GF-D8 (cell line): ENCODE results near the gene RASSF8.
"Not testable (repeated sequence)": the region's sequence is repeated elsewhere in the genome, so short reads cannot be mapped to it uniquely, and the experiment has no call there.

Source experiments
- DNase-seq: peaks from one replicate; lab custom pipeline; 2025; lab: John Stamatoyannopoulos, UW

RASSF8 gene

GRCh38 chr12:26030371-26030770 lies 71.9 kb downstream of the RASSF8 start:
- no peak for DNase-seq

- DNase-seq: no peak
Observed at GRCh38 chr12:26031318-26031717, 72.8 kb downstream of the RASSF8 start.

GRCh38 chr12:26031827-26032226 lies 73.3 kb downstream of the RASSF8 start:
- no peak for DNase-seq

DNA sequence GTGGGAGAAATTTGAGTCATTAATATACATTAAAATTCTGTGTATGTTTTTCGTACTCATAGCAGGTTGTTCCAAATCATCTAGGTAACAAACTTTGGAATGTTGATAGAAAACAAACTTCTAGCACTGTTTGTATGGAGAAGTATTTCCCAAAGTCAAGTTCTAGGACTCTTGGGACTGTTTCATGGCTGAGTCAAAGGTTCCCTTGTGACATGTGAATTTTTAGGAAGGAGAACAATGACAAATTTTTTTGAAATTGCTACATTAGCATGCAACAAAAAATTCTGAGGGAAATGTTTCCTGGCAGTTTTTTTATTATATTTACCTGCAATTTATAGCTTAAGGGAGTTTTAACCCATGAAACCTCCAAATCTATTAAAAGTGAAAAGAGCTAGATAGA lies 73.8 kb downstream of the RASSF8 start:
- DNase-seq: no peak

DNA sequence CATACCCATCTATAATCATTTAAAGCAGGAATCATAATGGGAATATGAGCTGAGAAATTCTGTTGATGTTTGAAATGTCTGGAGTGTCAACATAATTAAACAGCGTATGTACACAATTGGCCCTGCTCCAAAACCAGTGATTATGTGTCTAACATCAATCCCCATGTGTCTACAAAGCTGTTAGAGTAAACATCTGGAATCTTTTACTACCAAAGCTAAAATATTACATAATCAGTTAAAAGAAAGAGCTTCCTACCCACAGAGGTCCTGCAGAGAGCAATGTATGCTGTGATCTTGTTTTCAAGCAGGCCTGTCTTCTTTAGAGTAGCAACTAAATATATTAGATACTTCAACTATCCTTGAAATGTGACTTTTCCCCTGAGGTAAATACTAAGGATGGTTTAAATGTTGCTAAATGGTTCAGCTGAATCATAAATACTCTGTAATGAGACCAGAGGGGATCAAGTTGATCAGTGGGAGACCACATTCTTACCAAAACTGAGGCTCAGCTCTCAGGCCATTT lies 74.3 kb downstream of the RASSF8 start:
- no peak for DNase-seq

GRCh38 chr12:26034371-26035142 lies 76.1 kb downstream of the RASSF8 start:
- no peak for DNase-seq

DNA sequence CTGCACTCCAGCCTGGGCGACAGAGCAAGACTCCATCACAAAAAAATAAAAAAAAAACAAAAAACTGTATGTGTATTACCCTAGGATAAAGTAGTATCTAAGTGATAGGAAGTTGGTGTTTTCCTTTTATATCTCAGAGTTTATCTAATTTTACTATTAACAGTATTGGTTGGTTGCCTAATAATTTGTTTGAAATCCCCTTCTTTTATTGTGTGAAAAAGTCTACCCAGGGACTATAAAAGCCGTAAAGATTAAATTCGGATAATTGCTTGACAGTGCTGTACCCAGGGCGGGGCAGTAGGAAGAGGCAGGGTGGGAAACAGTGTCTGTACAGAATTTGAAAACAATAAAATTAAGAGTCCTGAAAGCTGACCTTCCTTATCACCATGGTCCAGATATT lies 78.4 kb downstream of the RASSF8 start:
- no peak for DNase-seq

GRCh38 chr12:26037615-26038220 lies 79.2 kb downstream of the RASSF8 start:
- no peak for DNase-seq

DNA sequence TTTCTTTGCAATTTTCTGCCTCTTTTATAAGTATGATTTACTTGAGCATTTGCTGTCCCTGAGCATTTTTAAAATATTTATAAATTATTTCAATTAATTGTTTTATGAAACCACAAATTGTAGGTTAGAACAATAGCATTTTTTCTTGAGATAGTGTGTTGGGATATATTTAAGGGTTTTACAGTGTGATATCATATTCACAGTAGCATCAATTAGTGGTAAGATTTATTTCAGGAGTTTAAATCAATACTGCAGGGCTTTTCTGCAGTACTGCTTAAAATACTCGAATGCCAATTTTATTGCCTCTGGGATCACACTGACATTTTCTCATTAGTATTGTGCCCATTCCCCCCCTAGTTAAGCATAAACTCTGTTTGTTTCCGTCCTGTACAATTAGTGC lies 84.2 kb downstream of the RASSF8 start:
- no peak for DNase-seq

DNA sequence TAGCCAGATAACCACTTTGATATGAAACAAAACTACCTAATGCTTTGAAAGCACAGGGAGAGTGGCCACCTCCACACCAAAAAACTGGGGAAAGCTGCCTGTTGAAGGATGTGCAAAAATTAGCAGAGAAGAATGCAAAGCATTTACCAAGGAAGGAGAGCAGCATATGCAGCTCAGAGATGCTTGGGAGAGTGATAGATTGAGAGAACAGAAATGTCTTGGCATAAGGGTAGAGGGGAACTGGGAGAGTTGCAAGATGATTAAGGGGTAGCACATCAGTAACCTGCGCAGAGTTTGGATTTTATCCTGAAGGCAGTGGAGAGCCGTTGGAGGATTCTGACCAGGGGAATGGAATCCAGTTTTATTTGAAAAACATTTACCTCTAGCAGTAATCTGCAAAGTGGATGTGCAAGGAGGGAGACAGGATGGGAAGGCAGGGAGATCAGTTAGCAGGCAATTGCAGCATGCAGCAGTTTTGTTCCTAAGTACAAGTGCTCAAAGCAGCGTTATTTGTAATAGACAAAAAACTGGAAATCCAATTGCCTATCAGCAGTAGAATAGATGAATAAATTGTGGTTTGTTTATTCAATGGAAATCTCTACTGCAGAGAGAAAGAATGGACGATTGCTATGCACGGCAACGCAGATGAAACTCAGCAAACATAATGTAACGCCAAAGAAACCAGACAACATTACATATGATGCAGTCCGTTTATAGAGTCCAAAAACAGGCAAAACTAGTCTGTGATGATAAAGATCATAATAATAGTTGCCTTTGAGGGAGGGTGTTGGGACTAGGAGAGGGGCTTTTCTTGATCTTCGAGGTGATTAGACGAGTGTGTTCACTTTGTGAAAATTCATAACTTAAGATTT lies 84.9 kb downstream of the RASSF8 start:
- DNase-seq: no peak

- no peak for DNase-seq
Observed at GRCh38 chr12:26044007-26044394, 85.5 kb downstream of the RASSF8 start.

DNA sequence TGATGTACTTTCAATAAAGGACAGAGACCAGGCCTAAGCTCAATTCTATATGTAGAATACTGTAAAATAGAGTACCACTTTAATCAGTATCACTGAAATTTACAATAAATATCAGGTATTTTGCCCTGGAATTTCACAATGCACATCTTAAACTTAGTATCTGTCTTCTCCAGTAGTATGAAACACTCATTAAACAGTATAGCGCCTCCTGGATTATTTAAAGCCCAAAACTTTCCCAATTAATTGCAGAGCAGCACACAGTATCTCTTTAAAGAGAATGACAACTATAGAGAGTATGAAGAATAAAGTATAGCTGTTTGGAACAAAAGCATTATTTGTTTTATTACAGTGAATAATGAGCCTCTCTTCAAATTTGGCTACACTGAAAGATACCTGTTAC lies 86.1 kb downstream of the RASSF8 start:
- no peak for DNase-seq

DNA sequence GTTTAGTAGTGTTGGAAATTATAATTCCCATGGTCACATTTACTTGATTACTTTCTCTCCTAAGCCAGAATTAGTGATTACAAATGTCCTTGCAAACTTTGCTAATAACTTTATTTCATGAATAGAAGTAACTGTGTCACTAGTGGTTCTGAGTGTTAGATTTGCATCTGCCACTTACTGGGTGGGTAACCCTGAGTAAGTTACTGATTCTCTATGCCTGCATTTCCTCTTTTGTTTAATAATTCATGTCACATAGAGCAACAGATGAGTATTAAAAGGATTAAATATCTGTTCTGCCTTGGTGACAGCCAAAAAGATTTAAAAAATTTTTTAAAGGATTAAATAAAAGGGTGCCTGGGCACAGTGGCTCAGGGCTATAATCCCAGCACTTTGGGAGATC lies 87.7 kb downstream of the RASSF8 start:
- DNase-seq: no peak

DNA sequence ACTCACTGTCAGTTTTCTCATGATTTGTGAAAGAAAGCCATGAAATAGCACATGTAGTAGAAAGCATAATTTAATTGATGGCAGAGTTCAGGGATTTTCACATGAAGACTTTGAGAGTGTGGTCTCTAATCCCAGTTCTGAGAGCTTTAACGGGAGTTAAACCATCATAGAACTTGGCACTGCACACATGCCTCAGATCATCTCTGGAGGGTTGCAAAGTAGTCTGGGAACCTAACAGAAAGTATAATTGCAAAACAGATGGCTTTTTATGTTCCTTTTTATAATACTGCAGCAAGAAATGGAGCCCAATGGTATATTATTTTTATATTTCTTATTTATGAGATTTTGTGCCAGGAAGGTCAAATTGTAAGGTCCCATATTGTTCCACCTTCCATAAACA lies 88.4 kb downstream of the RASSF8 start:
- no peak for DNase-seq

DNA sequence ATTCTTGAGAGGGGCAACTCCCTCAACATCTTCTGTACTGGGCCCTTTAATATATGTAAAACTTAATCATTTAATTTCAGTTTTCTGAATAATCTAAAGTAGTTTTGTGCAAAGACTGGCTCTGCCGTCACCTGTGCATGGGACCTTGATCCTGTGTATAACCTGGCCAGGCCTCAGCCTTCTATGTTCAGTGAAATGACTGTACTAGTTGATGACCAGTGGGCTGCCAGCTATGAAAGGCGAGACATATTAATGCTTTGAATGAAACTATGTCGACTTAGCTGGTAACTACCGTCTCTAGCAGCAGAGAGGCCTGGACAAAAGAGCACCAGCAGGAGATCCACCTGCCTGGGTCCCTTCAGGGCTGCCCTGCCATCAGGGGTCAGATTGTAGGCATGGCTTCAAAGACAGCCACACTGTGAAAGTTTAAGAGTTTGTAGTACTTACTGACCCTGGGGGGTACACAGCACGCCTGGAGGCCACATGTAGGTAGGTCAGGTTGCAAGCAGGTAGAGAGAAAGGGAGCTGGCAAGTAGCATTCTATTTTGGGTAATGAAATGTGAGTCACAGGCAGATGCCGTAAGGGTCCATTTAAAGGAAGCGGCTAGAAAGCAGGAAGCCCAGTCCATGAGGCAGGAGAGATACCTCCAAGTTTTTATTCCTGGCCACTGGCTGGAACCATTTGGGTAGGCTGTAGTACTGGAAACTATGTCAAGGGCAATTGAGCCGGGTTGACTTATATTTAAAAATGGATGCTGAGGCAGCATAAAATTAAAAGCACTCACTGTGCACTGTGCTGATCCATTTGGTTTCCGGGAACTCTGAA lies 89.1 kb downstream of the RASSF8 start:
- no peak for DNase-seq

DNA sequence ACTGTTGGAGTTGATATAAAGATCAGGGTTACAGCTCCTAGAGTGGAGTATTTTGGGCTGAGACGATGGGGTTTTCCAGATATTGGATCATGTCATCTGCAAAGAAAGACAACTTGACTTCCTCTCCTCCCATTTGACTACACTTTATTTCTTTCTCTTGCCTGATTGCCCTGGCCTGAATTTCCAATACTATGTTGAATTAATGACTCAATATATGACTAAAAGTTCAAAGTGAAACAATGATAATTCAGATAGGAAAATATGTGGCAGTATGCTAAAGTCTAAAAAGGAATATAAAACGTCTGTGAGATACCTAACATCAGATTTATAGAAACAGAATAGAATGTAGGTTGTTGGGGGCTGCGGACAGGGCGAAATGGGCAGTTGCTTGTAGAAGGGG lies 94.2 kb downstream of the RASSF8 start:
- DNase-seq: no peak

DNA sequence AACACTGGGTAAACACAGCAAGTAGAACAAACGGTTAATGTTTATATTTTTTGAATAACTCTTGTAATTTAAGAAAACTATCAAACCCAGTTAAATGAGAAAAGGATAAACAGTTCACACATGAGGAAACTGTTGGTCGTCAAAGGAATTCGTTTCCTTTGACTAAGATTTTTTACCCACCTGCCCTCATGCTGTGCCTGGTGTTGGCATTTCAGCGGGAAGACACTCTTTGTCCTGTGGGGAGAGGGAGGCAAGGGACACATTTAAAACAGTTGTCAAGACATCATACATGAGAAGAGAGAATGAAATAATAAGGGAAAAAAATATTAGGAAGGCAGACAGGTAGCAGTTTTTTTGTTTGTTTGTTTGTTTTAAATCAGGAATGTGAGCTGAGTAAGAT lies 95.9 kb downstream of the RASSF8 start:
- DNase-seq: no peak

DNA sequence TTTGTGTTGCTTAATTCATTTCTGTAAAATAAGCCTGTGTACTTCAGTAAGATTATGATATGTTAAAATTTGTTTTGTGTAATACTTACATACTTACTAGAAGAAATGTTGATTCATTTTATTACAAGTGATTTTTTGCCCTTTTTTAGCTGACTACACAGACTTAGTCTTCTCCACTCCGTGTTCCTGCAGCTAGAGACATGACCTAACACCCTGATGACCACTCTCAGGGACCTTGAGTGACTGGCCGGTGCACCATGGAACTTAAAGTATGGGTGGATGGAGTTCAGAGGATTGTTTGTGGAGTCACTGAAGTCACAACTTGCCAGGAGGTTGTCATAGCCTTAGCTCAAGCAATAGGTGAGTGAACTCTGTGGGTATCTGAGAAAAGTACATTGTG lies 96.6 kb downstream of the RASSF8 start:
- no peak for DNase-seq

GRCh38 chr12:26056335-26056734 lies 97.9 kb downstream of the RASSF8 start:
- DNase-seq: no peak

DNA sequence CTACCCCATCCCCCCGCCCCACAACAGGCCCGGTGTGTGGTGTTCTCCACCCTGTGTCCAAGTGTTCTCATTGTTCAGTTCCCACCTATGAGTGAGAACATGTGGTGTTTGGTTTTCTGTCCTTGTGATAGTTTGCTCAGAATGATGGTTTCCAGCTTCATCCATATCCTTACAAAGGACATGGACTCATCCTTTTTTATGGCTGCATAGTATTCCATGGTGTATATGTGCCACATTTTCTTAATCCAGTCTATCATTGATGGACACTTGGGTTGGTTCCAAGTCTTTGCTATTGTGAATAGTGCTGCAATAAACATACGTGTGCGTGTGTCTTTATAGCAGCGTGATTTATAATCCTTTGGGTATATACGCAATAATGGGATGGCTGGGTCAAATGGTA lies 98.8 kb downstream of the RASSF8 start:
- DNase-seq: not testable (repeated sequence)

- no peak for DNase-seq
Observed at GRCh38 chr12:26058308-26058707, 99.8 kb downstream of the RASSF8 start.

DNA sequence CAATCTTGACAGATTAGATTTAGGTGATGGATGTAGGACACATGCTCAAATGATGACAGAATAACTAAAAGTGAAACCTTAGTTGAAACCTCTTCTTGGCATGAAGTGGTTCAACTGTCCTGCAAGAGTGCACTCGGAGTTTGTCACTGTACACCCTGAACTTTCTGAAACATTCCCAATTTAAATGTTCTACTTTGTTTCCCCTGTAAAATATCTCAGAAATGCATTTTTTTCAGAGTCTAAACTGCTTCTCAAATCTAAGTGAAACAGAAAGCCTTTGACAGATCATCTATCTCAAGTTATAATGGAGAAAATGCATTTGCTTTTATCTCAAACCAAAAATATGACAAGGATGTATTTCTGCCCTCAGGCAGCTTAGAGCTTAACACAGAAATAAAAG lies 100.3 kb downstream of the RASSF8 start:
- DNase-seq: no peak
